ENCODE measurements around the gene IGSF6. TPM values are rescaled to one million over a fixed set of nuclear protein-coding genes. Genes with fewer than 3 reads are reported as not detected.

Gene IGSF6
- total RNA-seq, 1 donor from 2014 or later, result 0.74 TPM

DNA sequence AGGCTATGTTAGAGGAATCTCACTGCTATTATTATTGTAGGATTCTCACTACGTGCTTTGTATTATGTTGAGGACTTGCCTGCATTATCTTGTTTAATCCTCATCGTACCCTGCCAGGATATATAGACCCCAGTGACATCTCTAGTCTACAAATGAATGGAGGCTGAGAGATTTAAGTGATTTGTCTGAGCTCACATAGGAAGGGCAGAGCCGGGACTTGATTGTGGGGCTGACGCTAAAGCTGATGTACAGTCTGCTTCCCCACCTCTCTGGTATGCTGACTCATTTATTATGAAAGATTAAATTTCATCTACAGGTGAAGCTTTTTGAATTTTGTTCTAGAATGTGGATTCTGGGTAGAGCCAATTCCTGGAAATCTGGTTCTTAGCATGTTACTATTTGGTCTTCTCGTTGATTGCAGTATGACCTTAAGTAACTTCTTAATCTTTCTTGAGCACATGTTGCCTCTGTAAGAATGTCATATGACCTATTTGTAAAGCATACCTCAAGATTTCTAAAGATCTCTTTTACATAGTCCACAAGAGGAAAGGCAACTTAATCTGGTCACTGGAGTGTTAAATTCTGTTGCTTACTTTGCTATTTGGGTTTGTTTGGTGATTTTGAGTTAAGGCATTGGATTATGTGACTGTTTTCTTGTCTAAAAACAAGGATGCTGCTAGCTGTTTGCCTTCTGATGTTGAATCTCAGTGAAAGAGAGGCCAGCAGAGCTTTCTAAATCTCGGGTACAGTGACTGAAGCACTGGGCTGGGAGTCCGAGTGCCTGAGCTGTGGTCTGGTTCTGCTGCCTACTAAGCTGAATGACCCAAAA lies 40.6 kb downstream of the IGSF6 start:
- no peak for DNase-seq (ENCODE audit: extremely low spot score in 2 of 2)
- no peak for TF ChIP-seq POLR2A (IDR thresholded peaks at IDR 0.05)
- no peak for TF ChIP-seq POLR2AphosphoS5 (IDR thresholded peaks at IDR 0.05; ENCODE audit: insufficient read depth in 1 of 2, low read depth in 1 of 2)
- TF ChIP-seq, protein P1, sequence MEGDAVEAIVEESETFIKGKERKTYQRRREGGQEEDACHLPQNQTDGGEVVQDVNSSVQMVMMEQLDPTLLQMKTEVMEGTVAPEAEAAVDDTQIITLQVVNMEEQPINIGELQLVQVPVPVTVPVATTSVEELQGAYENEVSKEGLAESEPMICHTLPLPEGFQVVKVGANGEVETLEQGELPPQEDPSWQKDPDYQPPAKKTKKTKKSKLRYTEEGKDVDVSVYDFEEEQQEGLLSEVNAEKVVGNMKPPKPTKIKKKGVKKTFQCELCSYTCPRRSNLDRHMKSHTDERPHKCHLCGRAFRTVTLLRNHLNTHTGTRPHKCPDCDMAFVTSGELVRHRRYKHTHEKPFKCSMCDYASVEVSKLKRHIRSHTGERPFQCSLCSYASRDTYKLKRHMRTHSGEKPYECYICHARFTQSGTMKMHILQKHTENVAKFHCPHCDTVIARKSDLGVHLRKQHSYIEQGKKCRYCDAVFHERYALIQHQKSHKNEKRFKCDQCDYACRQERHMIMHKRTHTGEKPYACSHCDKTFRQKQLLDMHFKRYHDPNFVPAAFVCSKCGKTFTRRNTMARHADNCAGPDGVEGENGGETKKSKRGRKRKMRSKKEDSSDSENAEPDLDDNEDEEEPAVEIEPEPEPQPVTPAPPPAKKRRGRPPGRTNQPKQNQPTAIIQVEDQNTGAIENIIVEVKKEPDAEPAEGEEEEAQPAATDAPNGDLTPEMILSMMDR (IDR thresholded peaks at IDR 0.05), result no peak
- Histone ChIP-seq H3K4me3 (no peak overlapping the region), H3K27me3 (no peaks in the 10 kb centered on the region), H3K4me1 (peaks cover 27% of the 10 kb centered on the region), H3K27ac (peak overlapping the region; percentile 19), H3K36me3 (no peaks in the 10 kb centered on the region), H3K9me3 (no peaks in the 10 kb centered on the region)
- intact Hi-C loops (cut with DNase I), result no loop called here

DNA sequence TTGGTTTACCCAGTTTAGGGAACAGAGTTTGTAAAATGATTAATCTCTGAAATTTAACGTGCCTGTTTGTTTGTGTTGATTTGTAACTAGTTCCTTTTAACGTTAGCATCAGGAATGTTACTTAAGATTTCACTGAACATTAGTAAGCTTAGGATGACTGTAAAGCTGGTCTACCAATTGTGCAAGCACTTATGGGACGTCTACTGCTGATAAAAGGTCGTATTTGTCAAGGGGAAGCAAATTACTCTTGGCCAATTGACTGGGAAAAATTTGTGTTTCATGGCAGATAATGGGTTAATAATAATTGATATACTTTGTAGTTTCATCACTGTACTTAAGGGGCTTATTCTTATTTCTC lies 41.2 kb downstream of the IGSF6 start:
- no peak overlapping the region for H3K27ac ChIP-seq
- intact Hi-C loops (cut with DNase I), result no loop called here
- H3K4me1 ChIP-seq, result peaks cover 29% of the 10 kb centered on the region
- TF ChIP-seq POLR2AphosphoS5 (IDR thresholded peaks at IDR 0.05; ENCODE audit: insufficient read depth in 1 of 2, low read depth in 1 of 2) (no peak), POLR2A (IDR thresholded peaks at IDR 0.05) (no peak)
- TF ChIP-seq, protein P1 (IDR thresholded peaks at IDR 0.05), result no peak
- no peaks in the 10 kb centered on the region for H3K27me3 ChIP-seq
- no peak overlapping the region for H3K4me3 ChIP-seq
- no peaks in the 10 kb centered on the region for H3K9me3 ChIP-seq
- H3K36me3 ChIP-seq, result no peaks in the 10 kb centered on the region
- DNase-seq (ENCODE audit: extremely low spot score in 2 of 2), result no peak

DNA sequence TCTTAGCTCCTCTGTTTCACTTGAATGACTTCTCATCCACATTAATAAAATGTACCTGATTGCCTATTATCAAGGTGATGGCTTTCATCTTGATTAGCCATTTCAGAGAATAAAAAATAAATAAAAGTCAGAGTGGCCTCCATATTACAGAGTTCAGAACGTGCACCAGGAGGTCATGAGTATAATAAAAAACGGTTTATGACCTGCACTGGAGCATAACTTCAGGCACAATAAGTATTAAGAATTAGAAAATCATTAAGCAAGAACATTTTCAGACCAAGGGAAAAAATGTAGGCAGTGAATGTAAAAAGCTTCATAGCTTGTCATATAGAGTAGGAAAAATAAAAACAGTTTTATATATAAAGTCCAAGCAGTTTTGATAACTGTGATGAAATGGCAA lies 41.6 kb downstream of the IGSF6 start:
- Histone ChIP-seq H3K4me1 (peaks cover 33% of the 10 kb centered on the region), H3K27ac (no peak overlapping the region), H3K9me3 (no peaks in the 10 kb centered on the region), H3K4me3 (no peak overlapping the region), H3K36me3 (no peaks in the 10 kb centered on the region), H3K27me3 (no peaks in the 10 kb centered on the region)
- intact Hi-C loops (cut with DNase I), result no loop called here
- TF ChIP-seq POLR2A (IDR thresholded peaks at IDR 0.05), result no peak
- no peak for TF ChIP-seq POLR2AphosphoS5 (IDR thresholded peaks at IDR 0.05; ENCODE audit: insufficient read depth in 1 of 2, low read depth in 1 of 2)
- TF ChIP-seq, protein P1 (IDR thresholded peaks at IDR 0.05), result no peak
- DNase-seq (ENCODE audit: extremely low spot score in 2 of 2), result no peak

DNA sequence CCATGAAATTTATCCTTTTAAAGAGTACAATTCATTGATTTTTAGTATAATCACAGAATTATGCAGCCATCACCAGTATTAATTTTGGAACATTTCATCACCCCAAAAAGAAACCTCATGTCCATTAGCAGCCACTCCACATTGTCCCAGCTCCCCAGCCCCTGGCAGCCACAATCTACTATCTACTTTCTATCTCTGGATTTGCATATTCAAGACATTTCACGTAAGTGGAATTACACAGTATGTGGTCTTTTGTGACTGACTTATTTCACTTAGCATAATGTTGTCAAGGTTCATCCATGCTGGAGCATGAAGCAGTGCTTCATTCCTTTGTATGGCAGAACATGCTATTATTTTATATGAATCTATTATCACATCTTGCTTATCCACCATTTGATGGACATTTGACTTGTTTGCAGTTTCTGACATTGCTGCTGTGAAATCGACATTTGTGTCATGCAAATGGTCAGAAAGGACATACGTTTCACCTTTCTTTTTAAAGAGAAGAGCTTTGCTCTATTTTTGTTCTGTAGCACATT lies 42.3 kb downstream of the IGSF6 start:
- TF ChIP-seq POLR2A (IDR thresholded peaks at IDR 0.05) (no peak), POLR2AphosphoS5 (IDR thresholded peaks at IDR 0.05; ENCODE audit: insufficient read depth in 1 of 2, low read depth in 1 of 2) (no peak)
- TF ChIP-seq, protein P1 (IDR thresholded peaks at IDR 0.05), result no peak
- Histone ChIP-seq H3K27ac (no peak overlapping the region), H3K4me1 (peaks cover 39% of the 10 kb centered on the region), H3K4me3 (no peak overlapping the region), H3K27me3 (no peaks in the 10 kb centered on the region), H3K9me3 (no peaks in the 10 kb centered on the region), H3K36me3 (no peaks in the 10 kb centered on the region)
- intact Hi-C loops (cut with DNase I), result no loop called here
- no peak for DNase-seq (ENCODE audit: extremely low spot score in 2 of 2)

All from vagina (tissue), 2 donors.